Endothelial cell (in vitro differentiated cells): ENCODE measurements around the gene CTNNA1. TPM values are rescaled to one million over a fixed set of nuclear protein-coding genes. Genes with fewer than 3 reads are reported as not detected.

Source experiments
- DNase-seq: peaks from one replicate; pipeline ENCODE4 v3.0.0; 2021; ENCODE audit warnings: low spot score
- H3K27ac Mint-ChIP-seq: one replicate; pipeline ENCODE4 v1.8.0; 2021; ENCODE audit warnings: mixed read lengths, inconsistent platforms; ENCODE audit not compliant: unreplicated experiment
- H3K27me3 Mint-ChIP-seq: one replicate; pipeline ENCODE4 v1.8.0; 2021; ENCODE audit warnings: mild to moderate bottlenecking, moderate library complexity, mixed read lengths, inconsistent platforms; ENCODE audit not compliant: unreplicated experiment
- H3K36me3 Mint-ChIP-seq: one replicate; pipeline ENCODE4 v1.8.0; 2021; ENCODE audit warnings: mild to moderate bottlenecking, low read depth, mixed read lengths, inconsistent platforms; ENCODE audit not compliant: unreplicated experiment
- H3K4me1 Mint-ChIP-seq: one replicate; pipeline ENCODE4 v1.8.0; 2021; ENCODE audit warnings: mild to moderate bottlenecking, mixed read lengths, inconsistent platforms; ENCODE audit not compliant: unreplicated experiment
- H3K4me3 Mint-ChIP-seq: one replicate; pipeline ENCODE4 v1.8.0; 2021; ENCODE audit warnings: mild to moderate bottlenecking, mixed read lengths, inconsistent platforms; ENCODE audit not compliant: unreplicated experiment
- H3K9me3 Mint-ChIP-seq: one replicate; pipeline ENCODE4 v1.8.0; 2021; ENCODE audit warnings: mixed read lengths, inconsistent platforms; ENCODE audit not compliant: unreplicated experiment
- CTCF ChIP-seq: fragments of 200-600 bp; sonication (generic); IDR thresholded peaks from one replicate; pipeline ENCODE4 v1.5.0; 2021; ENCODE audit warnings: antibody characterized with exemption; ENCODE audit not compliant: unreplicated experiment
- total RNA-seq: library from RNA; stranded (reverse); fragmentation: NEBNext Ultra II Directional; extraction: Animal tissue kit (Norgen Biotek cat#: 25700); gene quantifications from one replicate; pipeline ENCODE4 v1.2.1, GENCODE V29; 2021; ENCODE audit not compliant: unreplicated experiment

The CTNNA1 gene
- total RNA-seq, 1 donor from 2014 or later, result 521 TPM

DNA sequence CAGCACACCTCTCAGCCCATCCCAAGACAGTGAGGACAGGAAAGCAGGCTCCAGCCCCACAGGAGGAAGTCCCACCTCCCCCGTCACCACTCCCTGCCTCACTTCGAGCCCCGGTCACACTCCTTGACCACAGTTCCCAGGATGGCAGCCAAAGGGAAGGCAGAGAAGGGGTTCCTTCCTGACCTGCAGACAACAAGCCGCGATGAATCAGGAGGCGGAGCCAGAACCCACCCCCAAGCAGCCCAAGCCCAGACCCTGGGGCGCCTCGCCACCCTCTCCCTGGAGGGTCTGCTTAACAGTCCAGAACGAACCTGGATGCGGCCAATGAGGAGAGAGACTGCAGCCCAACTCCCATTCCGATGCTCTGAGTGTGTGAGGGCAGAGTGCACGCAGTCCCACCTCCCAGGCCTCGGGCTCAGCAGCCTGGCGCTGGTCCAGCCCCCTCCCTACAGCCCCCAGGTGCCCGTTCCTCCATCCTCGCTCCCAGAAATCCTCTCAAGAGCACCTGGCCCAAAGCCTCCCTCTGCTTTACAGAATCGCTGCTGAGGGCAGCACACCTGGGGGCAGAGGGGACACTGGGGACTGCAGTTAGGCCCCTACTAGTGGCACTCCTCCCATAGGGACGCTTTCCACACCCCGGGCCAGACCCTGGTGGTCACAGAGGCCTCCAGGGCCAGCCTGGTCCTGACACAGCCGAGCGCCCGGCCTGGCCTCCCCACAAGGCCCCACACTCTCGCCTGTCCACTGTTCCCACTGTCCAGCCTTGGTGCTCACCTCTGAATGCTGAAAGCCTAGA lies 191.5 kb downstream of the CTNNA1 start:
- Mint-ChIP-seq H3K27ac (no peak overlapping the region), H3K36me3 (peaks cover 19% of the 10 kb centered on the region), H3K9me3 (no peaks in the 10 kb centered on the region), H3K27me3 (peaks cover 25% of the 10 kb centered on the region), H3K4me3 (peak overlapping the region; percentile 79), H3K4me1 (peaks cover 35% of the 10 kb centered on the region)
- DNase-seq, result no peak
- TF ChIP-seq CTCF, result no peak

GRCh38 chr5:138945421-138946240 lies 192.4 kb downstream of the CTNNA1 start:
- no peak for DNase-seq
- H3K4me3 Mint-ChIP-seq, result peak overlapping the region; percentile 79

GRCh38 chr5:138946241-138946623 lies 193.0 kb downstream of the CTNNA1 start:
- no peak overlapping the region for H3K27ac Mint-ChIP-seq
- H3K36me3 Mint-ChIP-seq, result peaks cover 20% of the 10 kb centered on the region
- no peak overlapping the region for H3K4me3 Mint-ChIP-seq
- peaks cover 28% of the 10 kb centered on the region for H3K27me3 Mint-ChIP-seq
- TF ChIP-seq CTCF, result no peak
- H3K9me3 Mint-ChIP-seq, result no peaks in the 10 kb centered on the region
- DNase-seq, result no peak
- peaks cover 35% of the 10 kb centered on the region for H3K4me1 Mint-ChIP-seq

More at GRCh38 chr5:138945421-138946240, 192.4 kb downstream of the CTNNA1 start:
- peak overlapping the region; percentile 36 for H3K27ac Mint-ChIP-seq
- H3K36me3 Mint-ChIP-seq, result peaks cover 19% of the 10 kb centered on the region
- H3K4me1 Mint-ChIP-seq, result peaks cover 35% of the 10 kb centered on the region
- TF ChIP-seq CTCF, result no peak
- peaks cover 25% of the 10 kb centered on the region for H3K27me3 Mint-ChIP-seq
- H3K9me3 Mint-ChIP-seq, result no peaks in the 10 kb centered on the region

DNA sequence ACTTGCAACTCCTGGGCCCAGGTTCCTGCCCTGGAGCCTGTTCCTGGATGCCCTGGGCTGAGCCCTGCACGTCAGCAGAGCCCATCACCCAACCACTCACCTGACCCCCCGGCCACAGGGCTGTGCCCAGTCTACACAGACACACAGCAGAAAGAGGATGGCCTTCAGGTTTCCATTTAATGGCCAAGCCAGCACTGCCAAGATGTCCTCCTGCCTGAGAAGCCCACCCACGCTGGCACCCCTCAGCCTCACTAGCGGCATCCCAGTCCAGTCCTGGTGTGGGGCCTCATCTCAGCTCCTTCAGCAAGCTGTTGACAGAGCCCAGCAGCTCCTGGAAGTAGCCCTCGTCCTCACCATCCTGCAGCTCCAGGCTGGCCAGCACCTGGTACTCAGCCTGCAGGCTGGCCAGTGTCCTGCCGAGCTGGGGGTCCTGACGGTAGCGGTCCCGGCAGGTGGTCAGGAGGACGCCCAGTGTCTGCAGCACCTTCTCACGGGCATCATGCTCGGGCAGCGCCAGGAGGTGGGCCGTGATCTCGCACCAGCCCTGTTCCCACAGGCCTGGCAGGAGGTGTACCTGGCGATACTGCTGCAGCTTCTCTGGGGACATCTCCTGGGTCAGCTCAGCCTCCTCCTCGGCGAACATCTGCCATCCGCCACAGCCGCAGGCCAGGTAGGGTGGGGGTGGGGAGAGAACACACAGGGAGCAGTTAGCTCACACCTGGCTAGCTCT lies 193.8 kb downstream of the CTNNA1 start:
- no peak for DNase-seq
- no peak for TF ChIP-seq CTCF
- Mint-ChIP-seq H3K4me3 (no peak overlapping the region), H3K36me3 (peaks cover 20% of the 10 kb centered on the region), H3K9me3 (no peaks in the 10 kb centered on the region), H3K4me1 (peaks cover 35% of the 10 kb centered on the region), H3K27ac (no peak overlapping the region), H3K27me3 (peaks cover 28% of the 10 kb centered on the region)
